Measurements from ENCODE around the gene GFRA1.

DNA sequence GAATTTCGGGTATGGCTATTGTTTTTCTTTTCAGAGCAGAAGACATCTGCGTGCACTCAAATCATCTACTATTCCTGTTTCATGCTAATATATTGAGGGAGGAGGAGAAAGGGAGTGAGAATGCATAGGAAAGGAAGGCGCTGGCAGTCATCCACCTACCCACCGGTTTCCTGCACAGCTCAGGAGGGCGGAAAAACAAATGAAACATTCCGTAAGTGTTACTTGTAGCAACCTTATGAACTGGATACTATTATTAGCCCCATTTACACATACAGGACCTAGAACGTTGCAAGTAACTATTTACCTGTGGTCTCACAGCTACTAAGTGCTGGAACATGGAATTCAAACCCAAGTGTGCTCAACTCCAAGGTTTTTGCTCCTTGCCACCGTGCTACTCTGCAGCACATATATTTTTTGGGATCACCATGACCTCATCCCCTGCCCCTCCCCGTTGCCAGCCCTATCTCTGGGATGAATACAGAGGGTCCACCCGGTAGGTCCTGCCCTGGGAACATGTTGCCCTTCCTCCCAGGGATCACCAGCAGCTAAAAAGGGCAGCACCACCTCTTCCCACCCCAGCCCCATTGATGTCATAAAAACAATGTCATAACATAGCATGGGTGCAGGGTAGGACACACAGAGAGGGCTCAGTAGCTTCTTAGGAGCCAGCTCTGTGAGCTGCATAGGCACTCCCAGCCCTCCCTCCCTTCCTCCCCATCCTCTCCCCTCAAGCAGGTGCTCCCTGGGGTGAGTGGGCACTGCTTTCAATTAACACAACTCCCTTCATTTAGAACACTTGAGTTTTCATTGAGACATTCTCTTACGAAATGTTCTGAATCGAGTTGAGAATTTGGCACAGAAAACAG, 16.9 kb downstream of the GFRA1 start:
- TF ChIP-seq EZH2phosphoT487 (IDR thresholded peaks at IDR 0.05; ENCODE audit: borderline replicate concordance) (no peak), EZH2 (IDR thresholded peaks at IDR 0.05) (no peak), SIN3A (IDR thresholded peaks at IDR 0.05; ENCODE audit: low read depth) (no peak), CBX3 (IDR thresholded peaks at IDR 0.05; ENCODE audit: low read depth) (no peak), POLR2A (IDR thresholded peaks at IDR 0.05; ENCODE audit: borderline replicate concordance, extremely low read depth, insufficient read depth, insufficient read length) (no peak)
- TF ChIP-seq, protein P1, sequence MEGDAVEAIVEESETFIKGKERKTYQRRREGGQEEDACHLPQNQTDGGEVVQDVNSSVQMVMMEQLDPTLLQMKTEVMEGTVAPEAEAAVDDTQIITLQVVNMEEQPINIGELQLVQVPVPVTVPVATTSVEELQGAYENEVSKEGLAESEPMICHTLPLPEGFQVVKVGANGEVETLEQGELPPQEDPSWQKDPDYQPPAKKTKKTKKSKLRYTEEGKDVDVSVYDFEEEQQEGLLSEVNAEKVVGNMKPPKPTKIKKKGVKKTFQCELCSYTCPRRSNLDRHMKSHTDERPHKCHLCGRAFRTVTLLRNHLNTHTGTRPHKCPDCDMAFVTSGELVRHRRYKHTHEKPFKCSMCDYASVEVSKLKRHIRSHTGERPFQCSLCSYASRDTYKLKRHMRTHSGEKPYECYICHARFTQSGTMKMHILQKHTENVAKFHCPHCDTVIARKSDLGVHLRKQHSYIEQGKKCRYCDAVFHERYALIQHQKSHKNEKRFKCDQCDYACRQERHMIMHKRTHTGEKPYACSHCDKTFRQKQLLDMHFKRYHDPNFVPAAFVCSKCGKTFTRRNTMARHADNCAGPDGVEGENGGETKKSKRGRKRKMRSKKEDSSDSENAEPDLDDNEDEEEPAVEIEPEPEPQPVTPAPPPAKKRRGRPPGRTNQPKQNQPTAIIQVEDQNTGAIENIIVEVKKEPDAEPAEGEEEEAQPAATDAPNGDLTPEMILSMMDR (IDR thresholded peaks at IDR 0.05 in 2 of 3, conservative IDR thresholded peaks at IDR 0.05 in 1 of 3; ENCODE audit: borderline replicate concordance in 1 of 3, insufficient read depth in 1 of 3, low read depth in 2 of 3, low read length in 2 of 3): no peak
